Lower lobe of right lung (tissue), 2 donors: ENCODE results near the gene PRDM16. TPM values are rescaled to one million over a fixed set of nuclear protein-coding genes. Genes with fewer than 3 reads are reported as not detected.

ENCODE experiments used
- ATAC-seq, 2 donors: fragments of 200-7000 bp; cut with Tn5 transposase; one replicate each; pipeline ENCODE4 v1.9.1; 2020 to 2022; ENCODE audit warnings: mild to moderate bottlenecking in 2 of 2, moderate library complexity in 2 of 2
- DNase-seq: peaks from one replicate; pipeline ENCODE4 v3.0.0-alpha.2; 2020
- H3K27ac ChIP-seq: fragments of 200-600 bp; one replicate; pipeline ENCODE4 v1.8.0; 2022
- H3K27me3 ChIP-seq: fragments of 200-600 bp; one replicate; pipeline ENCODE4 v1.8.0; 2022; ENCODE audit warnings: low read depth
- H3K36me3 ChIP-seq: fragments of 200-600 bp; one replicate; pipeline ENCODE4 v1.8.0; 2022; ENCODE audit warnings: mild to moderate bottlenecking
- H3K4me1 ChIP-seq: fragments of 200-600 bp; one replicate; pipeline ENCODE4 v1.8.0; 2022
- H3K4me3 ChIP-seq: fragments of 200-600 bp; one replicate; pipeline ENCODE4 v1.8.0; 2022; ENCODE audit warnings: mild to moderate bottlenecking
- H3K9me3 ChIP-seq: fragments of 200-600 bp; one replicate; pipeline ENCODE4 v1.8.0; 2022
- intact Hi-C: fragments of 100-400 bp; cut with DNase I; formaldehyde crosslinking; loops from one replicate; pipeline ENCODE4 v1.11.0; 2022
- total RNA-seq: library from RNA; stranded (reverse); fragmentation: NEBNext Ultra II Directional; extraction: Animal tissue kit (Norgen Biotek cat#: 25700); gene quantifications from one replicate; pipeline ENCODE4 v1.2.1, GENCODE V29; 2021
- TF ChIP-seq, protein P1 (sequence below): fragments of 200-600 bp; IDR thresholded peaks from one replicate; pipeline ENCODE4 v1.8.0; 2022; ENCODE audit warnings: antibody characterized with exemption, mild to moderate bottlenecking
- donor health status: DM: no; HTN: yes; CAD: no; lungs with severe emphysema.

Gene PRDM16
- total RNA-seq, 1 donor from 2014 or later: 19.2 TPM

GRCh38 chr1:3273447-3273846 is 204.4 kb downstream of the PRDM16 start:
- no peaks in the 10 kb centered on the region for H3K36me3 ChIP-seq
- intact Hi-C loops: no loop called here
- DNase-seq (no peak), ATAC-seq (no peak)
- H3K9me3 ChIP-seq: no peaks in the 10 kb centered on the region
- TF ChIP-seq, protein P1, sequence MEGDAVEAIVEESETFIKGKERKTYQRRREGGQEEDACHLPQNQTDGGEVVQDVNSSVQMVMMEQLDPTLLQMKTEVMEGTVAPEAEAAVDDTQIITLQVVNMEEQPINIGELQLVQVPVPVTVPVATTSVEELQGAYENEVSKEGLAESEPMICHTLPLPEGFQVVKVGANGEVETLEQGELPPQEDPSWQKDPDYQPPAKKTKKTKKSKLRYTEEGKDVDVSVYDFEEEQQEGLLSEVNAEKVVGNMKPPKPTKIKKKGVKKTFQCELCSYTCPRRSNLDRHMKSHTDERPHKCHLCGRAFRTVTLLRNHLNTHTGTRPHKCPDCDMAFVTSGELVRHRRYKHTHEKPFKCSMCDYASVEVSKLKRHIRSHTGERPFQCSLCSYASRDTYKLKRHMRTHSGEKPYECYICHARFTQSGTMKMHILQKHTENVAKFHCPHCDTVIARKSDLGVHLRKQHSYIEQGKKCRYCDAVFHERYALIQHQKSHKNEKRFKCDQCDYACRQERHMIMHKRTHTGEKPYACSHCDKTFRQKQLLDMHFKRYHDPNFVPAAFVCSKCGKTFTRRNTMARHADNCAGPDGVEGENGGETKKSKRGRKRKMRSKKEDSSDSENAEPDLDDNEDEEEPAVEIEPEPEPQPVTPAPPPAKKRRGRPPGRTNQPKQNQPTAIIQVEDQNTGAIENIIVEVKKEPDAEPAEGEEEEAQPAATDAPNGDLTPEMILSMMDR: no peak
- no peaks in the 10 kb centered on the region for H3K4me1 ChIP-seq
- peaks cover 5% of the 10 kb centered on the region for H3K27me3 ChIP-seq
- H3K4me3 ChIP-seq: no peak overlapping the region
- no peak overlapping the region for H3K27ac ChIP-seq

- Histone ChIP-seq H3K4me1 (no peaks in the 10 kb centered on the region), H3K27ac (no peak overlapping the region), H3K36me3 (no peaks in the 10 kb centered on the region), H3K9me3 (no peaks in the 10 kb centered on the region), H3K4me3 (no peak overlapping the region), H3K27me3 (no peaks in the 10 kb centered on the region)
- ATAC-seq (no peak), DNase-seq (no peak)
- intact Hi-C loops: no loop called here
- TF ChIP-seq, protein P1: no peak
Observed at GRCh38 chr1:3274972-3275371, 206.0 kb downstream of the PRDM16 start.

DNA sequence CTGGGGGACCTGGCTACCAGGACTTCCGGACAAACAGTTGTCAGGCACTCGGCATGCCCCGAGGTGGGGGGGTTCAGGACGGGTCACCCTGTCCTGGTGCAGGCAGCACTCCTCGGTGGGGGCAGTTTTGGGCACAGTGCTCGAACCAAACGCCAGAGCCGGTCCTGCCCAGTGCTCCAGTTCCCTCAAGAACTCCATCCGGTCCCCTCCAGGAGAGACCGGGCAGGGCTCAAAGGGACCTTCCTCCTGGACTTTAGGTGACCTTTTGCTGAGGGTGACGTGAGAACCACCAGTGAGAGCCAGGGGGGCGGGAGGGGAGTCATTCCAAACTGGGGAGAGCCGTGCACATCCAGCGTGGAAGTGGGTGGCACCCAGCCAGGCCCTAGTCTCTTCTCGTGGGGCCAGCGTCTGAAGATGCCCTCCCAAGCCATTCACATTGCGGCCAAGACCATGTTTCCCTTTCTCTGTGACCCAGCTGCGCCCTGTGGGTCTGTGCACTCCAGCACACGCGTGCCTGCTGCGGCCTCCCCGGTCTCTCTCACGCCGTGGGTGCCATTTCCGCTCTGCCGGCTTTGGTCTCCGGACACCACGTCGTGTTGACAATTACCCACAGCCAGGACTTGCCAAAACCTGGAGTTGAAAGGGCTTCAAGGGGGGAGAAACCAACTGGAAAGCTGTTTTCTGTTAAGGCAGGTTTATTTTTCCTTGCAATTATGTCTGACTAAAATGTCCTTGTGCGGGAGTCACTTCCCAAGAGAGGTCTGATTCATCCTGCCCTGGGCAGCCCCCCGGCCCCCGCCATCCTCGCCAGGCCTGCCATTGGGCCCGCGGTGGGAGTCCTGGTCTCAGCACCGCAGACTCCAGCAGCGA is 206.7 kb downstream of the PRDM16 start:
- intact Hi-C loops: no loop called here
- Histone ChIP-seq H3K36me3 (no peaks in the 10 kb centered on the region), H3K4me3 (no peak overlapping the region), H3K27me3 (no peaks in the 10 kb centered on the region), H3K27ac (no peak overlapping the region), H3K4me1 (no peaks in the 10 kb centered on the region), H3K9me3 (no peaks in the 10 kb centered on the region)
- TF ChIP-seq, protein P1: no peak
- ATAC-seq (peak; percentile 3 to 17), DNase-seq (no peak)

- H3K9me3 ChIP-seq: no peaks in the 10 kb centered on the region
- no peaks in the 10 kb centered on the region for H3K27me3 ChIP-seq
- TF ChIP-seq, protein P1: no peak
- H3K27ac ChIP-seq: no peak overlapping the region
- ATAC-seq (no peak), DNase-seq (no peak)
- intact Hi-C loops: no loop called here
- no peaks in the 10 kb centered on the region for H3K4me1 ChIP-seq
- H3K36me3 ChIP-seq: no peaks in the 10 kb centered on the region
- no peak overlapping the region for H3K4me3 ChIP-seq
Observed at GRCh38 chr1:3276341-3276800, 207.4 kb downstream of the PRDM16 start.

- DNase-seq (no peak), ATAC-seq (no peak)
- no peak overlapping the region for H3K4me3 ChIP-seq
- no peaks in the 10 kb centered on the region for H3K4me1 ChIP-seq
- H3K27me3 ChIP-seq: no peaks in the 10 kb centered on the region
- TF ChIP-seq, protein P1: no peak
- no peaks in the 10 kb centered on the region for H3K9me3 ChIP-seq
- intact Hi-C loops: no loop called here
- H3K27ac ChIP-seq: no peak overlapping the region
- no peaks in the 10 kb centered on the region for H3K36me3 ChIP-seq
Observed at GRCh38 chr1:3277011-3277471, 208.0 kb downstream of the PRDM16 start.
